NCI-H510A treated with DMSO at 0.1 percent for 48 hours (cell line): ENCODE measurements around the gene ARL8A.
"Not testable (repeated sequence)": the region's sequence is repeated elsewhere in the genome, so short reads cannot be mapped to it uniquely, and the experiment has no call there.

ENCODE experiments used
- DNase-seq: peaks from one replicate; lab custom pipeline; 2025; lab: John Stamatoyannopoulos, UW

The ARL8A gene

DNA sequence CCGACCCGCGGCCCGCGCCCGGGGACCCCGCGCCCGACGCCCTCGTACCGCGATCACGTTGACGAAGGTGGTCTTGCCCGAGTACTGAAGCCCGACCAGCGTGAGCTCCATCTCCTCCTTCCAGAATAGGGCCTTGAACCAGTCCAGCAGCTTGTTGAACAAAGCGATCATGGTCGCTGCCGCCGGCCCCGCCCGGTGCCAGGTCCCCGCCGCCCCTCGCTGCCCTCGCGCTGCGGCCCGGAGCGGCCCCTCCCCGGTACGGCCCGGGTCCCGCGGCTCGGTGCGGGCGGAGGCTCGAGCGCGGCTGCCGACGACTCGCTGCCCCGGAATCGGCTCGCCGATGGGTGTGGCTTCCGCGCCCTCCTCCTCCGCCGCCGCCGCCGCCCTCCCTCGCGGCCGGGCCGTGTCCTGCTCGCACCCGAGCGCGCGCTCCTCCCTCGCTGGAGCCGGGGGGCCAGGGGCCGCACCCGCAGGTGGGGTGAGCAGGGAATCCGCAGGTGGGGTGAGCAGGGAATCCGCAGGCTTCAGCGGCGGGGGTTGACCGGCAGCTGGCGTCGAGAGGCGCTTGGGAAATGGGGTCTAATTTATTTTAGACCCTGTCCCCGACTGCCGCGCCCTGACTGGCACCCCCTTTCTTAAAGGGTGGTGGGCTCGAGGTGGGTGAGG is at the start of gene ARL8A:
TSS of gene ARL8A (minus strand) at position 336 of the 666 bp plus-strand sequence. CDS start at position 171, 165 bp downstream.
- DNase-seq = peak; percentile 51

DNA sequence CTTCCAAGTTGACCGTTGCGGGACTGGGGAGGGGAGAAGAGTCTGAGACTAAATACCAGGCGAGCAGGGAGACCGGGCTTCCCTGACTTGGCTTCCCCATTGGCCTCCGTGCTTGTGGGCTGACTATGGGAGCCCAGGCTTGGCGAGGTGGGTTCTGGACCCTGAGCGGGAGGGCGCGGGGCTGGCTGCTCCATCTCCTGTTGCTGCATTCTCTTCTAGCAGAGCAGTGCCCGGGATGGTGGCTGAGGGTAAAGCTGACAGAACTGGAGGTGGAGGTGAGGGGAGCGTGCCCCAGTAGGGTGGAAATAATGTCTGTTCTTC is 49.8 kb upstream of the ARL8A start:
- no peak for DNase-seq

- DNase-seq = no peak
Observed at GRCh38 chr1:202193614-202194327, 49.2 kb upstream of the ARL8A start, which contains the start of gene LGR6. TSS of gene LGR6 (plus strand) at chr1:202193799. CDS start at chr1:202193990, 191 bp downstream.

DNA sequence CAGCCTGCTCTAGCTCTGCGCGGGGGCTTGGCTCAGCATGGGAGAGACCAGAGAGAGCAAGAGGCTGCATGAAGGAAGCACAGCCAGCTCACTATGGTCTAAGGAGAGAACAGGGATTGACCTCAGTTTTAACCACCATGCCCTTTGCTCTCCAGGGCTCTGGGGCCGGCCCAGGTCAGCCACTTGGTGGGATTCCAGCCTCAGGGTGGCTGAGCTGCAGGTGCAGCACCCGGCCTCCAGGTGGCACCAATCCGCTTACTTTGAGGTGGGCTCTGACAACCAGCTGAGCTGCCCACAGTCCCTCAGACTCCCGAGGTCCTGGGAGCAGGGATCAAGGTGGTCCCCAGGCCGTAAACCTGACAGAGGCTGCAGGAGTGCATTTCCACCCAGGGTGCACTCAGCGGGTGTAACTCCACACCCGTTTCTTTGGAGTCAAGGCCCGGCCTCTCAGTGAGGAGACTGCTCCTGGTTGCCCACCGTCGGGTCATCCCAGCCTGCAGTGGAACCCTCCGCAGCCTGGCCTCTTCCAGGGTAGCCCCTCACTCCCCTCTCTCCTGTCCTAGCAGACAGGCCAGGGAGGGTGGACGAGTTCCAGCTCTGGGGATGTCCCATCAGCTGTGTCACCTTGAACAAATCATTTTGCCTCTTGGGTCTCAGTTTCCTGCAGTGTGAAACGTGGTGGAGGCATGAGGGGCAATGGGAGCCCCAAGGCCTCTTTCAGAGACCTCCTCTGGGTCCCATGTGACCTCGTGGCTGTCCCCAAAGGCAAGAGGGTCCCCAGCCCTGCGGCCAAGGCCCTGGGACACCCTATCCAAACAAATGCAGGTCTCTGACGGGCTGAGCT is 48.5 kb upstream of the ARL8A start:
- peak; percentile 53 for DNase-seq

- not testable (repeated sequence) for DNase-seq
Observed at GRCh38 chr1:202191391-202191790, 46.9 kb upstream of the ARL8A start.

DNA sequence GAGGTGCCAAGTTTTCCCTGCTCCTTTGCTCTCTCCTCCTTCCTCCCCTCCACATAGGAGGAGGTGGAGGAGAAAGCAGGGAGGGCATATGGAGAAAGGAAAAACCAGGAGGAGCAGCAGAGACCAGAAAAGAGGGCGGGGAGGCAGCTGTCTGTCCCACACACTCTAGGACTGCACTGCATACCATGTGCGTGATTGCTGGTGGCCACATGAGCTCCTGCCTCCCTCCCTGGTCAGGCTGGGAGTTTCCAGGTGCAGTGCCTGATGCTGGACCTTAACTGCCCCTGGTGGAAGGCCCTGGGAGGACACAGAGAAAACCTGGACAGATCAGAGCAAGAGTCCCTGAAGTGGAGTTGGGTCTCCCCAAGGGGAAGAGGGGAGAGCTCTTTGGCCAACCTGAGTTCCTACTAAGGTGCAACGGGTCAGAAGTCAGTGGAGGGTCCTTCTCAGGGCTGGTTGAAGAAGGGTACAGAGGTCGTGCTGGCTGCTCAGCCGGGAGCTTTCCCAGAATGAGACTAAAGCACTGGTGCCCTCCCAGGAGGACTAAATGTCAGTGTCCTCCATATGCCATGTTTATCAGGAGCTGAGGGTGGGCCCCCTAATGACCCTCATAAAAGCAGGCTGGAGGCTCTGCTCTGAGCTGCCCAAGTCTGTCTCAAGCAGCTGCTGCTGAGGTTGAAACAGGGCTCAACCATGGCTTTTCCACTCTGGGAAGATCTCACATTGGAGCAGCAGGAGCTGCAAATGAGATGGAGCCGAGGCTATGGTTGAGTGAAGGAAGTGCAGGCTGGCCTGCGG is 45.6 kb upstream of the ARL8A start:
- no peak for DNase-seq

- DNase-seq = peak; percentile 53
Observed at GRCh38 chr1:202189001-202189790, 44.7 kb upstream of the ARL8A start.

DNA sequence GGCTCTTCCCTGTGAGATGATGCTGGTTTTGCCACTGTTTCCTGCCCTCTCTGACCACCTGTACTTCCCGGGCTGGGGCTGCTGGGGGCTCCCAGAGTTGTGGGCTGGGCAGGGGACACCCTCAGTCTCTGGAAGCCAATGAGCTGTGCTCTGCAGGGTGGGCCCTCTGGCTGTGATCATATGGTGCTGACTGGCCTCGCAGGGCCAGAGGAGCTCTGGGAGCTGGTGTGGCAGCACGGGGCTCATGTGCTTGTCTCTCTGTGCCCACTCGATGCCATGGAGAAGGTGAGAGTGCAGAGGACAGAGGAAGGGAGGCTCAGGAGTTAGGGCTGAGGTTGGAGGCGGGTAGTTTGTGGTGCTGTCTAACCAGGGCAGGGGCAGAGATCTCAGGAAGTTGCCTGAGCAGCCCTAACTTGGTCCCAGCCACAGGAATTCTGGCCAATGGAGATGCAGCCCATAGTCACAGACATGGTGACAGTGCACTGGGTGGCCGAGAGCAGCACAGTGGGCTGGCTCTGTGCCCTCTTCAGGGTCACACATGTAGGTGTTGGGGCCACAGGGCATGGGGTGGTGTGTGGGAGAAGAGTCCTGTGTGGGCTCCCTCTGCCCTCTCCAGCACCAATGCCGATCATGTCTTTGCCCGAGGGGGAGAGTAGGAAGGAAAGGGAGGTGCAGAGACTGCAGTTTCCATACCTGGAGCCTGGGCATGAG is 43.3 kb upstream of the ARL8A start:
- DNase-seq = no peak

- DNase-seq = no peak
Observed at GRCh38 chr1:202187041-202187671, 42.6 kb upstream of the ARL8A start.

DNA sequence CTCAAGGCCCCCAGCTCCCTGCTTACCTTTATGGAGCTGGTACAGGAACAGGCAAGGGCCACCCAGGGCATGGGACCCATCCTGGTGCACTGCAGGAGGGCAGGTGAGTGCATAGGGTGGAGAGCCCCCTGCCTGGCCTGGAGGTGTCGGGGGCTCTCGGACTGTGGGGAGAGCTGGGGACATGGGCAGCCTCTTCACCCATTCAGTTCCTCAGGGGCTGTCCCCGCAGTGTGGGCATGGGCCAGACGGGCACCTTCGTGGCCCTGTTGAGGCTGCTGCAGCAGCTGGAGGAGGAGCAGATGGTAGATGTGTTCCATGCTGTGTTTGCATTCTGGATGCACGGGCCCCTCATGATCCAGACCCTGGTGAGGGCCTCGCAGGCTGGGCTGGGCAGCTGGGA is 41.8 kb upstream of the ARL8A start:
- DNase-seq = no peak

GRCh38 chr1:202184750-202185460 is 40.4 kb upstream of the ARL8A start:
- DNase-seq = peak; percentile 76

- DNase-seq = no peak
Observed at GRCh38 chr1:202182040-202182877, 37.7 kb upstream of the ARL8A start.

- no peak for DNase-seq
Observed at GRCh38 chr1:202181586-202181985, 37.0 kb upstream of the ARL8A start.

- not testable (repeated sequence) for DNase-seq
Observed at GRCh38 chr1:202180751-202181139, 36.2 kb upstream of the ARL8A start.

GRCh38 chr1:202179828-202180750 is 35.6 kb upstream of the ARL8A start:
- DNase-seq = no peak

DNA sequence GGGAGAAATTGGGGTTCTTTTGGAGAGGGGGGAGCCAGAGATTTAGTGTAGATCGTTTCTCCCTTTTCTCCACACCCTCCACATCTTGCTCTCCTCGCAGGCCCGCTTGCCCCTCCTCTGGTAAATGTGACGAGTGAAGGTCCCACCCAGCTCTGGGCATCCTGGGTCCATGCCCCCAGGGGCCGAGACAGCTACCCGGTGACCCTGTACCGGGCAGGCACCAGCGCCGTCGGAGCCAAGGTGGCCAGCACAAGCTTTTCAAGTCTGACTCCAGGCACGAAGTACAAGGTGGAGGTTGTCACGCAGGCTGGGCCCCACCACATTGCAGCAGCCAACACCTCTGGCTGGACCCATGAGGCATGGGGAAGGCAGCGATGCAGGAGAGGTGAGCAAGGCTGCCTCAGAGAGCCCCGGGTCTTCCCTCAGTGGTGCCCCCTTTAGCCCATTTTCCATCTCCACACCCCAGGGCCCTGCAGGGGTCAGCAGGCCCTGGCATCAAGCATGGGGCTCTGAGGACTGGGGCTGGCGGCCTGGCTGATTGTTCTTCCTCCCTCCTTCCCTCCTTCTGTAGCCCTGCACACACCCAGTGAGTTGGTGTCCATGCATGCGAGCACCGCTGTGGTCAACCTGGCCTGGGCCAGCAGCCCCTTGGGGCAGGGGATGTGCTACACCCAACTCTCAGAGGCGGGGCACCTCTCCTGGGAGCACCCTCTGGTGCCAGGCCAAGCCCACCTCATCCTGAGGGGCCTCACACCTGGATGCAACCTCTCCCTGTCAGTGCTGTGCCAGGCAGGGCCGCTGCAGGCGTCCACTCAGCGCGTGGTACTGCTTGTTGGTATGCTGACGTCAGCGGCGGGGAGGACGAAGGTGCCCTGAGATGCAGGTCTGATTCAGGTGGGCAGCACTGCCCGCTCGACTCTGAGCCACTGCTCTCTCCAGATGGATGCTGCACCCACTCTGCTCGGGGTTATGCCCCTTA is 32.7 kb upstream of the ARL8A start:
- no peak for DNase-seq
